Measurements from ENCODE around the gene C11orf68. TPM values are rescaled to one million over a fixed set of nuclear protein-coding genes. Genes with fewer than 3 reads are reported as not detected.

C11orf68 gene
- total and polyA plus RNA-seq, 9 of the 15 experiments (the other 6 are each of a cell fraction or from before 2014, with no cell fraction given), result 3.6 to 35.9 (median 12.8) TPM

GRCh38 chr11:65953471-65953870, 34.6 kb upstream of the C11orf68 start:
- FAIRE-seq (no peak), ATAC-seq (no peak; the same call in 2 of the 3 replicates), DNase-seq (ENCODE audit: extremely low read depth in 1 of 4, low spot score in 3 of 4) (no peak)
- no peaks in the 10 kb centered on the region for H3K9me1 ChIP-seq (ENCODE audit: control insufficient read depth, insufficient read depth, low read length)
- CTCF ChIA-PET (ENCODE audit: low intra/inter-chr PET ratio), result no interaction called here
- H3K4me2 ChIP-seq (ENCODE audit: insufficient read depth, low read length), result no peak overlapping the region
- no TSS peak for BruUV-seq (replicated peaks)
- 0 out of 2 replicates have a peak overlapping the region, but pooled peaks have one; percentile 15 for H2AFZ ChIP-seq (ENCODE audit: low read depth, low read length)
- H3K27me3 ChIP-seq (ENCODE audit: control insufficient read depth in 2 of 2, insufficient read depth in 2 of 2, low read length in 2 of 2), result no peaks in the 10 kb centered on the region
- 70% methylated on average over 20 of the region's 20 CpGs for WGBS (ENCODE audit: insufficient coverage, low coverage, missing lambda C conversion rate)
- H4K20me1 ChIP-seq (replicated peaks; ENCODE audit: control insufficient read depth, insufficient read depth, low read length), result no peaks in the 10 kb centered on the region
- peak overlapping the region in 1 of 2 experiments; percentile 65; a peak in 1 of 4 replicates for H3K9ac ChIP-seq (ENCODE audit: insufficient read depth in 1 of 2, low read depth in 2 of 2, low read length in 2 of 2)
- no peaks in the 10 kb centered on the region for H3K9me3 ChIP-seq (replicated peaks; ENCODE audit: control insufficient read depth, insufficient read depth, low read depth, low read length)
- H3K4me1 ChIP-seq (replicated peaks in 1 of 2; ENCODE audit: control insufficient read depth in 2 of 2, insufficient read depth in 2 of 2, low read length in 2 of 2), result peaks cover 0 to 8% of the 10 kb centered on the region in 2 experiments; a peak in 3 of 5 replicates
- in situ Hi-C loops (cut with MboI) (no loop called here), intact Hi-C loops (cut with micrococcal nuclease) (no loop called here)
- H3K4me3 ChIP-seq, result no peak overlapping the region
- no peak overlapping the region for H3K27ac ChIP-seq (ENCODE audit: extremely low read depth, low read depth, low read length)
- no peak for TF ChIP-seq NR2C2 (CRISPR knock-in tag; IDR thresholded peaks at IDR 0.05)
- no peak for TF ChIP-seq NR2C2 (tag; IDR thresholded peaks at IDR 0.05)
- TF ChIP-seq TAF7 (tag; IDR thresholded peaks at IDR 0.05), result no peak
- no peak for TF ChIP-seq ZNF668 (CRISPR knock-in tag; IDR thresholded peaks at IDR 0.05)
- no peak for TF ChIP-seq RBBP5 (IDR thresholded peaks at IDR 0.05; ENCODE audit: borderline replicate concordance, insufficient read depth, low read length, poor library complexity, severe bottlenecking)
- TF ChIP-seq POU5F1 (IDR thresholded peaks at IDR 0.05; ENCODE audit: borderline replicate concordance, low read depth, low read length, partially characterized antibody), result no peak
- TF ChIP-seq FOXJ2 (tag; IDR thresholded peaks at IDR 0.05), result no peak
- no peak for TF ChIP-seq ATF6 (CRISPR knock-in tag; IDR thresholded peaks at IDR 0.05)
- no peak for TF ChIP-seq GTF2E2 (tag; IDR thresholded peaks at IDR 0.05)
- no peak for TF ChIP-seq BDP1 (IDR thresholded peaks at IDR 0.05; ENCODE audit: insufficient read depth, insufficient read length)
- H3K36me3 ChIP-seq (ENCODE audit: control insufficient read depth, insufficient read depth, low read length), result no peaks in the 10 kb centered on the region
- POLR2A ChIA-PET, result interaction anchor here (0.5 to 1.2 kb wide), 4 partner anchors 8 to 526 kb away, joined by 3 to 4 read pairs (median 3); partner anchors contain the start of gene CCDC85B
- no peaks in the 10 kb centered on the region for H3K79me2 ChIP-seq (ENCODE audit: control insufficient read depth, insufficient read depth, low read length)
